Fibroblast of lung (primary cell): ENCODE measurements around the gene SLC38A1.

Experiments used
- CTCF ChIP-seq, 2 donors: IDR thresholded peaks in 1 of 2; conservative IDR thresholded peaks in 1 of 2; 1 replicate in 1 of 2; 2 replicates in 1 of 2; pipeline ENCODE4 v1.5.1; 2011 to 2012; ENCODE audit warnings: low read length in 2 of 2, control low read depth in 1 of 2, inconsistent platforms in 1 of 2, low read depth in 1 of 2, mild to moderate bottlenecking in 1 of 2
- EZH2 ChIP-seq: IDR thresholded peaks from 2 replicates; pipeline ENCODE4 v1.5.1; 2012; ENCODE audit warnings: low read length, control low read depth, mild to moderate bottlenecking; ENCODE audit errors: missing control alignments

- no peak for TF ChIP-seq CTCF (conservative IDR thresholded peaks at IDR 0.05 in 1 of 2, IDR thresholded peaks at IDR 0.05 in 1 of 2; ENCODE audit: low read depth in 1 of 2, low read length in 2 of 2)
- no peak for TF ChIP-seq EZH2
Observed at GRCh38 chr12:46207644-46208043, 61.2 kb downstream of the SLC38A1 start.
